ENCODE data around the gene CENPB. TPM values are rescaled to one million over a fixed set of nuclear protein-coding genes. Genes with fewer than 3 reads are reported as not detected.

Gene CENPB
- total and polyA plus RNA-seq, 7 donors, result 52.7 to 99.9 (median 73.4) TPM

DNA sequence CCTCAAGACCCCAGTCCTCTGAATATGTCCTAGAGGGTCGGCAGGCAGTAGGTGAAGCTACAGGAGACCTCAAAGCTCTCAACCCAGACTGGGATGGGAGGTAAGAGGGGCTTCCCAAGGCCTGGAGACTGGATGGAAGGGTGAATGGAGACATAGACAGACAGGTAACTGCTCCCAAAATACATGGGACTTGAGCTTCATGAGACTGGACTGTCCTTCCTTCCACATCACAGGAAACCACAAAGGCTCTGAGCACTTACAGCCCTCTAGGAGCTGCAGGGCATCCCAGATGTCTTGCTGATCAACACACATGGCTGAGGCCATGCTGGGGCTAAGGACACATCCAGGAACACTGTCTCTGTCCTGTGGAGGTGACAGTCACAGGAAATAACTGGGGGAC is 42.5 kb downstream of the CENPB start:
- H3K4me1 ChIP-seq, result peaks cover 0 to 8% (median 0%) of the 10 kb centered on the region in 4 donors
- H3K36me3 ChIP-seq, result no peaks in the 10 kb centered on the region
- H3K27me3 ChIP-seq, result peaks cover 0 to 16% (median 9%) of the 10 kb centered on the region in 3 donors
- DNase-seq, result no peak
- H3K4me3 ChIP-seq, result no peak overlapping the region
- no peaks in the 10 kb centered on the region for H3K9me3 ChIP-seq
- no peak overlapping the region for H3K27ac ChIP-seq
- intact Hi-C loops (cut with DNase I), result no loop called here
- WGBS, 2 donors, result 78 to 88% methylated on average over 1 of the region's 1 CpG
- TF ChIP-seq POLR2A (IDR thresholded peaks at IDR 0.05) (no peak), EP300 (IDR thresholded peaks at IDR 0.05) (no peak), POLR2AphosphoS5 (IDR thresholded peaks at IDR 0.05) (no peak)
- TF ChIP-seq, protein P1, sequence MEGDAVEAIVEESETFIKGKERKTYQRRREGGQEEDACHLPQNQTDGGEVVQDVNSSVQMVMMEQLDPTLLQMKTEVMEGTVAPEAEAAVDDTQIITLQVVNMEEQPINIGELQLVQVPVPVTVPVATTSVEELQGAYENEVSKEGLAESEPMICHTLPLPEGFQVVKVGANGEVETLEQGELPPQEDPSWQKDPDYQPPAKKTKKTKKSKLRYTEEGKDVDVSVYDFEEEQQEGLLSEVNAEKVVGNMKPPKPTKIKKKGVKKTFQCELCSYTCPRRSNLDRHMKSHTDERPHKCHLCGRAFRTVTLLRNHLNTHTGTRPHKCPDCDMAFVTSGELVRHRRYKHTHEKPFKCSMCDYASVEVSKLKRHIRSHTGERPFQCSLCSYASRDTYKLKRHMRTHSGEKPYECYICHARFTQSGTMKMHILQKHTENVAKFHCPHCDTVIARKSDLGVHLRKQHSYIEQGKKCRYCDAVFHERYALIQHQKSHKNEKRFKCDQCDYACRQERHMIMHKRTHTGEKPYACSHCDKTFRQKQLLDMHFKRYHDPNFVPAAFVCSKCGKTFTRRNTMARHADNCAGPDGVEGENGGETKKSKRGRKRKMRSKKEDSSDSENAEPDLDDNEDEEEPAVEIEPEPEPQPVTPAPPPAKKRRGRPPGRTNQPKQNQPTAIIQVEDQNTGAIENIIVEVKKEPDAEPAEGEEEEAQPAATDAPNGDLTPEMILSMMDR (IDR thresholded peaks at IDR 0.05), result no peak

DNA sequence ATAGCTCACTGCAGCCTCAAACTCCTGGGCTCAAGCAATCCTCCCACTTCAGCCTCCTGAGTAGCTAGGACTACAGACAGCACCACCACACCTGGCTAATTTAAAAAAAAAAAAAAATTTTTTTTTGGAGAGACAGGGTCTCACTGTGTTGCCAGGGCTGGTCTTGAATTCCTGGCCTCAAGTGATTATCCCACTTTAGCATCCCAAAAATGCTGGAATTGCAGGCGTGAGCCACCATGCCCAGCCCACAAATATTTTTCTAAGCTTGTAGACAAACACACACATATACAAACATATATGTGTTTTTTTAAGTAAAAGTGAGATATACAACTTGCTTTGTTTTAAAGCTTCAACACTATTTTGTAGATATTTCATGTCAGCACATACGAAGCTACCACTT is 43.3 kb downstream of the CENPB start:
- Histone ChIP-seq H3K27me3 (peaks cover 0 to 16% (median 9%) of the 10 kb centered on the region in 3 donors), H3K4me1 (peaks cover 0 to 8% (median 0%) of the 10 kb centered on the region in 4 donors), H3K9me3 (no peaks in the 10 kb centered on the region), H3K36me3 (no peaks in the 10 kb centered on the region), H3K4me3 (no peak overlapping the region), H3K27ac (no peak overlapping the region)
- 62 to 76% methylated on average over 2 of the region's 2 CpGs for WGBS, 2 donors
- no peak for DNase-seq
- intact Hi-C loops (cut with DNase I), result no loop called here
- TF ChIP-seq POLR2A (IDR thresholded peaks at IDR 0.05) (no peak), EP300 (IDR thresholded peaks at IDR 0.05) (no peak), POLR2AphosphoS5 (IDR thresholded peaks at IDR 0.05) (no peak)
- TF ChIP-seq, protein P1 (IDR thresholded peaks at IDR 0.05), result no peak

DNA sequence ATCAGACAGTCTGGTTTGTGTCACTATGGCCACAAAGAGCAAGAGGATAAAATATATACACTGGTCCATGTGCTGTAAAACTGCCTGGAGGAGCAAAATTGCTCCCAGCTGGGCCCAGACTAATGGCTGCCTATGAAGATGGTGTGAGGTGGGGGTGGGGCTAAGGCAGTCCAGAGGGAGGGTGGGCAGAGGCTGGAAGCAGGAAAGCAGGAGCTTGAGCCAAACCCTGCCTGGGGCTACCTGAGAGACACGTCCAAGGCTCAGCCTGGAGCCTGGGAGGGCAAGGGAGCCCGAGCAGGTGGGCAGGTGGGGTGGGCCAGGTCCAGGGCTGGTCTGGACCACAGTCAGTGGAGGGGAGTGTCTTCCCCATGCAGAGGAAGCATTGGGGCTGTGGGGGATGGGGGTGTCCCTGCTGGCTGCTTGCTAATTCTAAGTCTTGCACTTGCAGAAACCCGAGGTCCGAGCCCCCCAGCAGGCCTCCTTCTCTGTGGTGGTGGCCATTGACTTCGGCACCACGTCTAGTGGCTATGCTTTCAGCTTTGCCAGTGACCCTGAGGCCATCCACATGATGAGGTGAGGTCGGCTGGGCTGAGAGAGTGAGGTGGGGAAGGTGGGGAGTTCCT is 44.6 kb downstream of the CENPB start:
- no peaks in the 10 kb centered on the region for H3K9me3 ChIP-seq
- no peaks in the 10 kb centered on the region for H3K36me3 ChIP-seq
- 77 to 85% methylated on average over 7 of the region's 7 CpGs for WGBS, 2 donors
- peaks cover 0 to 16% (median 9%) of the 10 kb centered on the region in 3 donors for H3K27me3 ChIP-seq
- intact Hi-C loops (cut with DNase I), result no loop called here
- peaks cover 0 to 8% (median 0%) of the 10 kb centered on the region in 4 donors for H3K4me1 ChIP-seq
- no peak overlapping the region for H3K27ac ChIP-seq
- peak; percentile 66 for DNase-seq
- no peak overlapping the region for H3K4me3 ChIP-seq
- TF ChIP-seq POLR2AphosphoS5 (IDR thresholded peaks at IDR 0.05) (no peak), POLR2A (IDR thresholded peaks at IDR 0.05) (no peak), EP300 (IDR thresholded peaks at IDR 0.05) (no peak)
- TF ChIP-seq, protein P1 (IDR thresholded peaks at IDR 0.05), result no peak

DNA sequence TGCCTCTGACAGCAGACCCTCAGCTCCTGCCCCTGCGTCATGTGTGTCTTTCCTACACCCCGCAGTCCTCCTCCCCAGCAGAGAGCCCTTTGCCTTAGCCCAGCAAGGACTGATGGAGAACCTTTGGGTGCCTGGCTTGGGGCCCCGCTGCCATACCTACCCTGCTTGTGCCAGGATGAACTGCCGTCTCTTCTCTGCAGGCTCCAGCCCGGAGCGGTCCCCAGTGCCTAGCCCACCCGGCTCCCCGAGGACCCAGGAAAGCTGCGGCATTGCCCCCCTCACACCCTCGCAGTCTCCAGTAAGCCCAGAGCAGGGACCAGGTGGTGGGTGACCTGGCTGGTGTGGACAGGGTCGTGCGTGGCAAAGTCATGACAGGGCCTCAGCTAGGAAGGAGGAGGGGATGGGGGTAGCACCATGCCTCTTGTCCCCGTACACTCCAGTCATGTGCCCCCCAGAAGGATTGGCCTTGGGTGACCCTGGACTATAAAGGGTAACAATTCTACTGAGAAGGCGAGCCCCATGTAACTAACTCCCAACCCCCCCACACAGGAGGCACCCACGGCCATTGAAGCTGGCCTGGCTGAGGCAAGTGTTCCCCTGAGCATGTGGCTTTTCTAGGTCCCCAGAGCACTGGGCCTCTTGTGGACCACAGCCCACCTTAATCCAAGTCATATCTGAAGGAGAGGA is 45.8 kb downstream of the CENPB start:
- Histone ChIP-seq H3K4me1 (peaks cover 0 to 8% (median 0%) of the 10 kb centered on the region in 4 donors), H3K27me3 (peaks cover 0 to 14% (median 9%) of the 10 kb centered on the region in 3 donors), H3K9me3 (no peaks in the 10 kb centered on the region), H3K4me3 (no peak overlapping the region), H3K27ac (peak overlapping the region in 1 of 4 donors; percentile 59), H3K36me3 (no peaks in the 10 kb centered on the region)
- TF ChIP-seq, protein P1 (IDR thresholded peaks at IDR 0.05), result no peak
- TF ChIP-seq POLR2AphosphoS5 (IDR thresholded peaks at IDR 0.05), result no peak
- no peak for TF ChIP-seq EP300 (IDR thresholded peaks at IDR 0.05)
- no peak for TF ChIP-seq POLR2A (IDR thresholded peaks at IDR 0.05)
- intact Hi-C loops (cut with DNase I), result no loop called here
- peak; percentile 63 for DNase-seq
- whole genome bisulfite sequencing, 2 donors, result 94% methylated on average over 15 of the region's 15 CpGs
